Measurements from ENCODE around the gene PPARG.
"Not testable (repeated sequence)": the region's sequence is repeated elsewhere in the genome, so short reads cannot be mapped to it uniquely, and the experiment has no call there.

Gene PPARG

GRCh38 chr3:12465836-12466225 is 177.0 kb downstream of the PPARG start:
- no peak for DNase-seq

- DNase-seq = no peak
Measured at GRCh38 chr3:12467746-12468145, 178.9 kb downstream of the PPARG start.

- DNase-seq = no peak
Measured at GRCh38 chr3:12468276-12468675, 179.4 kb downstream of the PPARG start.

GRCh38 chr3:12468757-12469156 is 179.9 kb downstream of the PPARG start:
- no peak for DNase-seq

- DNase-seq = not testable (repeated sequence)
Measured at GRCh38 chr3:12469222-12469621, 180.4 kb downstream of the PPARG start.

- DNase-seq = peak; percentile 62
Measured at GRCh38 chr3:12470111-12470510, 181.2 kb downstream of the PPARG start.

- no peak for DNase-seq
Measured at GRCh38 chr3:12470680-12471079, 181.8 kb downstream of the PPARG start.

GRCh38 chr3:12471241-12471640 is 182.4 kb downstream of the PPARG start:
- no peak for DNase-seq

GRCh38 chr3:12472000-12472610 is 183.2 kb downstream of the PPARG start:
- DNase-seq = peak; percentile 45

- no peak for DNase-seq
Measured at GRCh38 chr3:12472796-12473195, 183.9 kb downstream of the PPARG start.

GRCh38 chr3:12473511-12473910 is 184.6 kb downstream of the PPARG start:
- DNase-seq = peak; percentile 76

- peak; percentile 71 for DNase-seq
Measured at GRCh38 chr3:12476238-12476897, 187.5 kb downstream of the PPARG start.

- no peak for DNase-seq
Measured at GRCh38 chr3:12477256-12477655, 188.4 kb downstream of the PPARG start.

GRCh38 chr3:12478326-12478725 is 189.5 kb downstream of the PPARG start:
- no peak for DNase-seq

GRCh38 chr3:12479198-12479597 is 190.3 kb downstream of the PPARG start:
- DNase-seq = not testable (repeated sequence)

GRCh38 chr3:12479919-12480427 is 191.1 kb downstream of the PPARG start:
- DNase-seq = peak; percentile 42

- no peak for DNase-seq
Measured at GRCh38 chr3:12483410-12483809, 194.5 kb downstream of the PPARG start.

- DNase-seq = no peak
Measured at GRCh38 chr3:12483872-12484197, 195.0 kb downstream of the PPARG start.

Measured in fibroblast of skin of right quadriceps (primary cell).